Right lobe of liver (tissue), 6 donors: ENCODE measurements around the gene SHROOM2. TPM values are rescaled to one million over a fixed set of nuclear protein-coding genes. Genes with fewer than 3 reads are reported as not detected.
"Not testable (repeated sequence)": the region's sequence is repeated elsewhere in the genome, so short reads cannot be mapped to it uniquely, and the experiment has no call there.

Source experiments
- ATAC-seq, 4 donors: fragments of 200-7000 bp; cut with Tn5 transposase; one replicate each; pipeline ENCODE4 v1.9.1; 2020; ENCODE audit warnings: mild to moderate bottlenecking in 4 of 4, moderate library complexity in 4 of 4
- DNase-seq, 3 donors: peaks; one replicate each; pipeline ENCODE4 v3.0.0-alpha.2; 2020
- H3K27ac ChIP-seq, 3 donors: fragments of 200-600 bp; one replicate each; pipeline ENCODE4 v1.8.0; 2022
- H3K27me3 ChIP-seq, 2 donors: fragments of 200-600 bp; one replicate each; pipeline ENCODE4 v1.8.0; 2022
- H3K36me3 ChIP-seq, 4 donors: fragments of 200-600 bp; sonication (generic) in 1 of 4; one replicate each; pipeline versions ENCODE4 v1.5.1 to v1.8.0; 2017 to 2022; ENCODE audit warnings: control low read depth in 1 of 4
- H3K4me1 ChIP-seq, 4 donors: fragments of 200-600 bp; sonication (generic) in 1 of 4; one replicate each; pipeline versions ENCODE4 v1.5.1 to v1.8.0; 2017 to 2022; ENCODE audit warnings: control low read depth in 1 of 4
- H3K4me3 ChIP-seq, 3 donors: fragments of 200-600 bp; one replicate each; pipeline ENCODE4 v1.8.0; 2022
- H3K9me3 ChIP-seq, 4 donors: fragments of 200-600 bp; sonication (generic) in 1 of 4; one replicate each; pipeline versions ENCODE4 v1.5.1 to v1.8.0; 2017 to 2022; ENCODE audit warnings: control low read depth in 1 of 4
- CTCF ChIP-seq, 4 donors: fragments of 200-600 bp in 3 of 4; fragments of 450-650 bp in 1 of 4; IDR thresholded peaks; one replicate each; pipeline versions ENCODE4 v1.5.1 to v1.8.0; 2016 to 2022; ENCODE audit warnings: antibody characterized with exemption in 4 of 4, mild to moderate bottlenecking in 2 of 4
- POLR2A ChIP-seq: fragments of 450-650 bp; IDR thresholded peaks from one replicate; pipeline ENCODE4 v1.6.1; 2017; ENCODE audit warnings: antibody characterized with exemption, mild to moderate bottlenecking
- WGBS: methylation state at CpG from one replicate; pipeline ENCODE4 v1.1.6; 2018; ENCODE audit warnings: low coverage, low lambda C conversion rate; ENCODE audit not compliant: insufficient coverage; ENCODE audit errors: missing lambda C conversion rate; 5-methylcytosine and 5-hydroxymethylcytosine counted together
- intact Hi-C, 2 donors: fragments of 100-400 bp; cut with DNase I; formaldehyde crosslinking; loops; one replicate each; pipeline versions ENCODE4 v1.11.2 to v1.14.1; 2022
- total RNA-seq, 6 experiments: library from RNA; depleted of rRNA in 2 of 6; stranded (reverse); fragments of >200 nt in 2 of 6; fragmentation: NEBNext Ultra II Directional in 3 of 6; extraction: Animal tissue kit (Norgen Biotek cat#: 25700) in 3 of 6; gene quantifications; one replicate each; pipeline versions ENCODE4 v1.1.0 to v1.2.4, GENCODE V29; 2016 to 2023
- donor health status: DM: no; HTN: yes; CAD: no.
- donor health status: DM: no; HTN: no; CAD: no.
- donor health status: DM: no; HTN: no; CAD: no.
- donor health status: DM: no; HTN: yes; CAD: no.
- donor health status: DM: no; HTN: yes; CAD: no.

The SHROOM2 gene
- total RNA-seq, 6 experiments from 2014 or later = 3.6 to 7.5 (median 3.9) TPM

GRCh38 chrX:9765072-9765736, 21.0 kb upstream of the SHROOM2 start:
- intact Hi-C loops = no loop called here
- Histone ChIP-seq H3K27ac (no peak overlapping the region), H3K27me3 (peaks cover 0 to 4% of the 10 kb centered on the region in 2 donors), H3K9me3 (no peaks in the 10 kb centered on the region), H3K4me3 (no peak overlapping the region), H3K36me3 (no peaks in the 10 kb centered on the region), H3K4me1 (no peaks in the 10 kb centered on the region)
- WGBS = 15% methylated on average over 17 of the region's 67 CpGs
- DNase-seq (no peak), ATAC-seq (peak in 2 of 4 donors; percentile 17 to 44)
- TF ChIP-seq CTCF (IDR thresholded peaks at IDR 0.05) (no peak), POLR2A (no peak)

GRCh38 chrX:9765737-9766097, 20.5 kb upstream of the SHROOM2 start, which contains the start of gene GPR143:
Gene GPR143 (minus strand): TSS chrX:9765847. CDS start chrX:9765817, 30 bp downstream.
- TF ChIP-seq POLR2A (no peak), CTCF (IDR thresholded peaks at IDR 0.05) (no peak)
- no peak within 1 kb of the TSS for H3K4me3 ChIP-seq
- 19% methylated on average over 10 of the region's 26 CpGs for WGBS
- ATAC-seq (peak in 1 of 4 donors; percentile 19), DNase-seq (no peak)
- intact Hi-C loops = no loop called here
- no peaks in the 10 kb centered on the region for H3K9me3 ChIP-seq
- H3K27me3 ChIP-seq = peaks cover 0 to 4% of the 10 kb centered on the region in 2 donors
- no peaks in the 10 kb centered on the region for H3K4me1 ChIP-seq
- no peaks in the 10 kb centered on the region for H3K36me3 ChIP-seq
- H3K27ac ChIP-seq = no peak within 1 kb of the TSS

DNA sequence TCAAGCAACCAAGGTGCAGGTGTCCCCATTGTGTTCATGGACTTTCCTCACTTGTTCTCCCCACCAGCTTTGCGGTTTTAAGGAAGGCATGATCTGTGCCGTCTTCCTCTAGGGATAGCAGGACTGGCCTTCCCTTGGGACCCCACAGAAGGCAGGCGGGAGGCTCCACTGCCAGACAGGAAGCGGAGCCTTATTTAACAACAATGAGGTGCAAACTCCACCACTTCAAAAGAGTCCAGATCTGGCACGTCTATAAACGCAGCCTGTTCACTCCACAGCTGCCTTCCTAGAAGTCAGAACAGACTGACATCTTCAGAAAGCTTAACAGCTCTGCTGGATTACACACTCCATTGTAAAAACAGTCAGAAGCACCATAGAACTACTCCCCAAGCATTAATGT, 18.9 kb upstream of the SHROOM2 start:
- WGBS = 45% methylated on average over 6 of the region's 6 CpGs

GRCh38 chrX:9768321-9768839, 17.8 kb upstream of the SHROOM2 start:
- 70% methylated on average over 4 of the region's 5 CpGs for WGBS
- H3K4me3 ChIP-seq, DNase-seq, ATAC-seq, H3K9me3 ChIP-seq, H3K36me3 ChIP-seq, H3K27me3 ChIP-seq, H3K4me1 ChIP-seq, intact Hi-C loops, H3K27ac ChIP-seq: not testable (repeated sequence)

More for the DNA sequence above, 18.9 kb upstream of the SHROOM2 start:
- Histone ChIP-seq H3K4me3 (no peak overlapping the region), H3K27me3 (peaks cover 0 to 4% of the 10 kb centered on the region in 2 donors), H3K36me3 (no peaks in the 10 kb centered on the region), H3K9me3 (no peaks in the 10 kb centered on the region), H3K4me1 (no peaks in the 10 kb centered on the region), H3K27ac (no peak overlapping the region)
- no peak for TF ChIP-seq POLR2A
- TF ChIP-seq CTCF (IDR thresholded peaks at IDR 0.05) = no peak
- DNase-seq (no peak), ATAC-seq (no peak)
- intact Hi-C loops = no loop called here

DNA sequence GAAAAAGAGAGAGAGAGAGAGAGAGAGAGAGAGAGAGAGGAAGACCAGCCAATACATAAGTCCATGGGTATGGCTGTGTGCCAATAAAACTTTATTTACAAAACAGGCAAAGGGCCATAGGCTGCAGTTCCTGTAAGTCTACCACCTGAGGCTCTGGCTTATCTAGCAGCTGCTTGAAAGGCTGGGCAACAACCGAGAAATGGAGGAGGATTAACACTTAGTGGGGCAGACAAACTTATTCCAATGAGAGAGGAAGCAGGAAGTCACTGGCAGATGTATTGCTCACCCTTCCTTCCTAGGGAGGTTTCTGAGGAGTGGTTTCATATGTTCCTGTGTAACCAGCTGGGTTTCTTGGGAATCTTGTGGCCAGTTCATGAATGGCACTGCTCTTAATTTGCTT, 15.9 kb upstream of the SHROOM2 start:
- TF ChIP-seq CTCF (IDR thresholded peaks at IDR 0.05) = no peak
- no peak for TF ChIP-seq POLR2A
- peaks cover 0 to 4% of the 10 kb centered on the region in 2 donors for H3K27me3 ChIP-seq
- H3K9me3 ChIP-seq = no peaks in the 10 kb centered on the region
- intact Hi-C loops = no loop called here
- H3K27ac ChIP-seq = no peak overlapping the region
- no peaks in the 10 kb centered on the region for H3K4me1 ChIP-seq
- ATAC-seq (no peak), DNase-seq (no peak)
- H3K4me3 ChIP-seq = no peak overlapping the region
- WGBS = 40% methylated on average over 1 of the region's 1 CpG
- no peaks in the 10 kb centered on the region for H3K36me3 ChIP-seq
